HepG2 (cell line): ENCODE results near the gene VSTM4. TPM values are rescaled to one million over a fixed set of nuclear protein-coding genes. Genes with fewer than 3 reads are reported as not detected.

Experiments used
- ATAC-seq: fragments of 200-7000 bp; cut with Tn5 transposase; 3 replicates; pipeline ENCODE4 v1.9.1; 2020; ENCODE audit warnings: mild to moderate bottlenecking, moderate library complexity
- BruUV-seq: library from RNA; stranded (reverse); fragments of 400-500 nt; replicated peaks from 2 replicates; lab custom pipeline; 2021; lab: Mats Ljungman, UMichigan
- CTCF ChIA-PET: fragments of 300-600 bp; formaldehyde crosslinking; extraction: SDS; loops from one replicate; lab custom pipeline; 2021; ENCODE audit warnings: low total read pairs, inconsistent platforms, low intra/inter-chr PET ratio; lab: Yijun Ruan, JAX
- POLR2A ChIA-PET: fragments of 350-600 bp; sonication (Branson Sonifier 250); formaldehyde crosslinking; loops from one replicate; lab custom pipeline; 2020; ENCODE audit warnings: antibody characterized with exemption, inconsistent platforms; lab: Yijun Ruan, JAX
- DNase-seq: peaks from one replicate; pipeline ENCODE4 v3.0.0-alpha.2; 2015; ENCODE audit warnings: low spot score
- FAIRE-seq: peaks from 3 replicates; lab custom pipeline; 2011; peaks lifted over from hg19 to GRCh38; lab: Jason Lieb, UNC
- H2AFZ ChIP-seq: one replicate; pipeline ENCODE4 v1.6.1; 2011; ENCODE audit warnings: low read length, inconsistent platforms
- H3K27ac ChIP-seq: fragments of 300-600 bp; 3 replicates; pipeline ENCODE4 v1.8.0; 2011; ENCODE audit warnings: mixed run types, mild to moderate bottlenecking, mixed read lengths, low read length, inconsistent platforms; ENCODE audit not compliant: insufficient read depth; ENCODE audit errors: extremely low read length
- H3K27me3 ChIP-seq, 2 experiments: fragments of 200-600 bp in 1 of 2; 2 replicates in 1 of 2; 3 replicates in 1 of 2; pipeline versions ENCODE4 v1.6.0 to v1.8.0; 2011; ENCODE audit warnings: low read length in 2 of 2, mild to moderate bottlenecking in 2 of 2, moderate library complexity in 2 of 2, inconsistent platforms in 1 of 2; ENCODE audit not compliant: insufficient read depth in 2 of 2, control insufficient read depth in 1 of 2
- H3K36me3 ChIP-seq, 2 experiments: fragments of 200-600 bp in 1 of 2; replicated peaks in 1 of 2; 2 replicates in 1 of 2; 3 replicates in 1 of 2; pipeline versions ENCODE4 v1.5.1 to v1.8.0; 2011; ENCODE audit warnings: low read length in 2 of 2, inconsistent platforms in 1 of 2; ENCODE audit not compliant: insufficient read depth in 2 of 2, control insufficient read depth in 1 of 2
- H3K4me1 ChIP-seq: 2 replicates; pipeline ENCODE4 v1.5.1; 2012; ENCODE audit warnings: low read length, inconsistent platforms; ENCODE audit not compliant: insufficient read depth
- H3K4me2 ChIP-seq: 2 replicates; pipeline ENCODE4 v1.6.0; 2011; ENCODE audit warnings: low read depth, low read length, inconsistent platforms
- H3K4me3 ChIP-seq, 3 experiments: fragments of 200-600 bp in 1 of 3; sonication (generic), shearing (Covaris generic) in 1 of 3; replicated peaks in 1 of 3; 2 replicates each; pipeline ENCODE4 v1.5.1; 2011 to 2016; ENCODE audit warnings: low read length in 3 of 3, inconsistent platforms in 2 of 3, low read depth in 2 of 3, mild to moderate bottlenecking in 2 of 3, control low read depth in 1 of 3, mixed read lengths in 1 of 3; ENCODE audit not compliant: insufficient read depth in 1 of 3
- H3K79me2 ChIP-seq: one replicate; pipeline ENCODE4 v1.6.1; 2011; ENCODE audit warnings: low read length, inconsistent platforms; ENCODE audit not compliant: insufficient read depth
- H3K9ac ChIP-seq: 2 replicates; pipeline ENCODE4 v1.6.0; 2011; ENCODE audit warnings: mild to moderate bottlenecking, low read depth, low read length, inconsistent platforms; ENCODE audit not compliant: insufficient read depth
- H3K9me3 ChIP-seq: 2 replicates; pipeline ENCODE4 v1.5.1; 2012; ENCODE audit warnings: mild to moderate bottlenecking, low read length
- H4K20me1 ChIP-seq: 2 replicates; pipeline ENCODE4 v1.6.0; 2011; ENCODE audit warnings: inconsistent platforms, mild to moderate bottlenecking, low read length, moderate library complexity; ENCODE audit not compliant: insufficient read depth
- KLF15 ChIP-seq: sonication (generic); formaldehyde crosslinking; IDR thresholded peaks from 2 replicates; pipeline ENCODE4 v1.8.1; 2023; ENCODE audit warnings: borderline replicate concordance, mild to moderate bottlenecking, inconsistent platforms, missing genetic modification reagents, mixed read lengths
- MXI1 ChIP-seq: IDR thresholded peaks from 3 replicates; pipeline ENCODE4 v1.6.1; 2012; ENCODE audit warnings: low read depth, low read length, inconsistent platforms, borderline replicate concordance
- ZBTB14 ChIP-seq: sonication (generic); formaldehyde crosslinking; IDR thresholded peaks from 2 replicates; pipeline ENCODE4 v1.4.0; 2020; ENCODE audit warnings: missing genetic modification reagents
- ZNF335 ChIP-seq: sonication (generic); formaldehyde crosslinking; IDR thresholded peaks from 2 replicates; pipeline ENCODE4 v1.4.0; 2020; ENCODE audit warnings: missing genetic modification reagents
- ZNF557 ChIP-seq: sonication (generic); formaldehyde crosslinking; IDR thresholded peaks from 2 replicates; pipeline ENCODE4 v1.4.0; 2020; ENCODE audit warnings: missing genetic modification reagents
- WGBS: methylation state at CpG from one replicate; pipeline ENCODE4 v1.1.6; 2017; ENCODE audit warnings: low lambda C conversion rate; 5-methylcytosine and 5-hydroxymethylcytosine counted together
- in situ Hi-C: cut with HindIII; loops from 2 replicates; pipeline ENCODE4 v1.10.0; 2017; ENCODE audit warnings: low pct_unique_long_range_greater_than_20kb; ENCODE audit not compliant: extremely low pct_ligation_motif_present
- intact Hi-C: fragments of 100-400 bp; cut with micrococcal nuclease; formaldehyde crosslinking; loops from one replicate; pipeline ENCODE4 v1.10.0; 2022; ENCODE audit not compliant: unreplicated experiment
- polyA plus RNA-seq, 8 experiments: library from polyadenylated mRNA; depleted of rRNA in 3 of 8; stranded (reverse) in 7 of 8; unstranded in 1 of 8; fragments of >200 nt; fragmentation: Illumina TruSeq in 4 of 8; extraction: Trizol in 4 of 8; gene quantifications; 2 replicates each; pipeline versions ENCODE4 v1.2.1 to v1.2.3, GENCODE V29; 2011 to 2016; ENCODE audit warnings: low read depth in 4 of 8, missing spikeins in 1 of 8, mixed read lengths in 1 of 8; ENCODE audit not compliant: insufficient read depth in 1 of 8
- total RNA-seq, 5 experiments: library from RNA; depleted of rRNA; stranded (reverse); fragments of >200 nt; fragmentation: Illumina TruSeq; extraction: Trizol; gene quantifications; 2 replicates each; pipeline ENCODE4 v1.2.3, GENCODE V29; 2016; ENCODE audit warnings: low read depth in 1 of 5
- TF ChIP-seq, protein P1 (sequence below): sonication (generic); formaldehyde crosslinking; IDR thresholded peaks from 2 replicates; pipeline ENCODE4 v1.8.1; 2023; ENCODE audit warnings: missing genetic modification reagents, inconsistent platforms, borderline replicate concordance
- TF ChIP-seq, protein P2 (sequence below), 2 experiments: IDR thresholded peaks; 2 replicates each; pipeline ENCODE4 v1.6.1; 2011 to 2012; ENCODE audit warnings: low read length in 2 of 2, borderline replicate concordance in 1 of 2, low read depth in 1 of 2, mild to moderate bottlenecking in 1 of 2, moderate library complexity in 1 of 2

Gene VSTM4
- total and polyA plus RNA-seq, 2 of the 13 experiments (the other 11 are each of a cell fraction or from before 2014, with no cell fraction given): not detected

GRCh38 chr10:49036638-49037037 is 78.7 kb downstream of the VSTM4 start (continued):
- no peak for TF ChIP-seq KLF15 (CRISPR knock-in tag)
- no peak for TF ChIP-seq ZBTB14 (CRISPR knock-in tag)
- TF ChIP-seq, protein P1, sequence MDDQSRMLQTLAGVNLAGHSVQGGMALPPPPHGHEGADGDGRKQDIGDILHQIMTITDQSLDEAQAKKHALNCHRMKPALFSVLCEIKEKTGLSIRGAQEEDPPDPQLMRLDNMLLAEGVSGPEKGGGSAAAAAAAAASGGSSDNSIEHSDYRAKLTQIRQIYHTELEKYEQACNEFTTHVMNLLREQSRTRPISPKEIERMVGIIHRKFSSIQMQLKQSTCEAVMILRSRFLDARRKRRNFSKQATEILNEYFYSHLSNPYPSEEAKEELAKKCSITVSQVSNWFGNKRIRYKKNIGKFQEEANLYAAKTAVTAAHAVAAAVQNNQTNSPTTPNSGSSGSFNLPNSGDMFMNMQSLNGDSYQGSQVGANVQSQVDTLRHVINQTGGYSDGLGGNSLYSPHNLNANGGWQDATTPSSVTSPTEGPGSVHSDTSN (CRISPR knock-in tag): no peak
- no peak for TF ChIP-seq ZNF557 (CRISPR knock-in tag)
- TF ChIP-seq, protein P2, sequence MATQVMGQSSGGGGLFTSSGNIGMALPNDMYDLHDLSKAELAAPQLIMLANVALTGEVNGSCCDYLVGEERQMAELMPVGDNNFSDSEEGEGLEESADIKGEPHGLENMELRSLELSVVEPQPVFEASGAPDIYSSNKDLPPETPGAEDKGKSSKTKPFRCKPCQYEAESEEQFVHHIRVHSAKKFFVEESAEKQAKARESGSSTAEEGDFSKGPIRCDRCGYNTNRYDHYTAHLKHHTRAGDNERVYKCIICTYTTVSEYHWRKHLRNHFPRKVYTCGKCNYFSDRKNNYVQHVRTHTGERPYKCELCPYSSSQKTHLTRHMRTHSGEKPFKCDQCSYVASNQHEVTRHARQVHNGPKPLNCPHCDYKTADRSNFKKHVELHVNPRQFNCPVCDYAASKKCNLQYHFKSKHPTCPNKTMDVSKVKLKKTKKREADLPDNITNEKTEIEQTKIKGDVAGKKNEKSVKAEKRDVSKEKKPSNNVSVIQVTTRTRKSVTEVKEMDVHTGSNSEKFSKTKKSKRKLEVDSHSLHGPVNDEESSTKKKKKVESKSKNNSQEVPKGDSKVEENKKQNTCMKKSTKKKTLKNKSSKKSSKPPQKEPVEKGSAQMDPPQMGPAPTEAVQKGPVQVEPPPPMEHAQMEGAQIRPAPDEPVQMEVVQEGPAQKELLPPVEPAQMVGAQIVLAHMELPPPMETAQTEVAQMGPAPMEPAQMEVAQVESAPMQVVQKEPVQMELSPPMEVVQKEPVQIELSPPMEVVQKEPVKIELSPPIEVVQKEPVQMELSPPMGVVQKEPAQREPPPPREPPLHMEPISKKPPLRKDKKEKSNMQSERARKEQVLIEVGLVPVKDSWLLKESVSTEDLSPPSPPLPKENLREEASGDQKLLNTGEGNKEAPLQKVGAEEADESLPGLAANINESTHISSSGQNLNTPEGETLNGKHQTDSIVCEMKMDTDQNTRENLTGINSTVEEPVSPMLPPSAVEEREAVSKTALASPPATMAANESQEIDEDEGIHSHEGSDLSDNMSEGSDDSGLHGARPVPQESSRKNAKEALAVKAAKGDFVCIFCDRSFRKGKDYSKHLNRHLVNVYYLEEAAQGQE (IDR thresholded peaks at IDR 0.05; ENCODE audit: borderline replicate concordance in 1 of 2, low read depth in 1 of 2, low read length in 2 of 2): no peak

- POLR2A ChIA-PET: no interaction called here
- Histone ChIP-seq H2AFZ (no peak overlapping the region), H3K36me3 (no peaks in the 10 kb centered on the region), H4K20me1 (no peaks in the 10 kb centered on the region), H3K27me3 (no peaks in the 10 kb centered on the region), H3K4me3 (no peak overlapping the region), H3K4me2 (no peak overlapping the region), H3K27ac (no peak overlapping the region), H3K4me1 (no peaks in the 10 kb centered on the region), H3K9ac (no peak overlapping the region), H3K79me2 (no peaks in the 10 kb centered on the region), H3K9me3 (no peaks in the 10 kb centered on the region)
- no TSS peak for BruUV-seq
- no peak for FAIRE-seq
- 39% methylated on average over 8 of the region's 8 CpGs for WGBS
- intact Hi-C loops (no loop called here), in situ Hi-C loops (no loop called here)
- ATAC-seq: no peak
- CTCF ChIA-PET: no interaction called here
- DNase-seq: no peak
- TF ChIP-seq ZNF335 (CRISPR knock-in tag): no peak
- TF ChIP-seq MXI1: no peak
Observed at GRCh38 chr10:49035920-49036319, 79.4 kb downstream of the VSTM4 start.
